Measurements from ENCODE around the gene ACSL6. TPM values are rescaled to one million over a fixed set of nuclear protein-coding genes. Genes with fewer than 3 reads are reported as not detected.

Gene ACSL6
- total RNA-seq, 1 donor from 2014 or later: 0.35 TPM

DNA sequence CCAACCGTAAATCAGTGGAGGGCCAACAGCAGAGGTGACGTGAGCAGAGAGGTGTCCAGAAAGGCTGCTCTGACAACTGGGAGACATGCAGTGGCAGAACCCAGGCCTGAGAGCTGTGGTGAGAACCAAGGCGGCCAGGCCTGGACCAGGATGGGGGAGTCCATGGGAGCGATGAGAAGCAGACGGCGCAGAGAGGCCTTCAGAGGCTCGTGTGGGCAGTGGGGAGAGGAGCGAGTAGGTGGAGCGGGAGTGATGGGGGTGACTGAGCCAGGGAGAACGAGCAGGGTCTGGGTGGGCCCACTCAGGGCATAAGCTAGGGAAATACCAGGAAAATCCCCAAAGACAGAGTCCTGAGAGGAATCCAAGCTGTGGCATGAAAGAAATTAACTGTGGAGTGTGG is 41.1 kb upstream of the ACSL6 start:
- TF ChIP-seq, protein P1, sequence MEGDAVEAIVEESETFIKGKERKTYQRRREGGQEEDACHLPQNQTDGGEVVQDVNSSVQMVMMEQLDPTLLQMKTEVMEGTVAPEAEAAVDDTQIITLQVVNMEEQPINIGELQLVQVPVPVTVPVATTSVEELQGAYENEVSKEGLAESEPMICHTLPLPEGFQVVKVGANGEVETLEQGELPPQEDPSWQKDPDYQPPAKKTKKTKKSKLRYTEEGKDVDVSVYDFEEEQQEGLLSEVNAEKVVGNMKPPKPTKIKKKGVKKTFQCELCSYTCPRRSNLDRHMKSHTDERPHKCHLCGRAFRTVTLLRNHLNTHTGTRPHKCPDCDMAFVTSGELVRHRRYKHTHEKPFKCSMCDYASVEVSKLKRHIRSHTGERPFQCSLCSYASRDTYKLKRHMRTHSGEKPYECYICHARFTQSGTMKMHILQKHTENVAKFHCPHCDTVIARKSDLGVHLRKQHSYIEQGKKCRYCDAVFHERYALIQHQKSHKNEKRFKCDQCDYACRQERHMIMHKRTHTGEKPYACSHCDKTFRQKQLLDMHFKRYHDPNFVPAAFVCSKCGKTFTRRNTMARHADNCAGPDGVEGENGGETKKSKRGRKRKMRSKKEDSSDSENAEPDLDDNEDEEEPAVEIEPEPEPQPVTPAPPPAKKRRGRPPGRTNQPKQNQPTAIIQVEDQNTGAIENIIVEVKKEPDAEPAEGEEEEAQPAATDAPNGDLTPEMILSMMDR (conservative IDR thresholded peaks at IDR 0.05; ENCODE audit: low read depth, low read length): no peak
- DNase-seq (ENCODE audit: low read depth): no peak
- no peak overlapping the region for H3K4me3 ChIP-seq (ENCODE audit: low read depth, low read length)

DNA sequence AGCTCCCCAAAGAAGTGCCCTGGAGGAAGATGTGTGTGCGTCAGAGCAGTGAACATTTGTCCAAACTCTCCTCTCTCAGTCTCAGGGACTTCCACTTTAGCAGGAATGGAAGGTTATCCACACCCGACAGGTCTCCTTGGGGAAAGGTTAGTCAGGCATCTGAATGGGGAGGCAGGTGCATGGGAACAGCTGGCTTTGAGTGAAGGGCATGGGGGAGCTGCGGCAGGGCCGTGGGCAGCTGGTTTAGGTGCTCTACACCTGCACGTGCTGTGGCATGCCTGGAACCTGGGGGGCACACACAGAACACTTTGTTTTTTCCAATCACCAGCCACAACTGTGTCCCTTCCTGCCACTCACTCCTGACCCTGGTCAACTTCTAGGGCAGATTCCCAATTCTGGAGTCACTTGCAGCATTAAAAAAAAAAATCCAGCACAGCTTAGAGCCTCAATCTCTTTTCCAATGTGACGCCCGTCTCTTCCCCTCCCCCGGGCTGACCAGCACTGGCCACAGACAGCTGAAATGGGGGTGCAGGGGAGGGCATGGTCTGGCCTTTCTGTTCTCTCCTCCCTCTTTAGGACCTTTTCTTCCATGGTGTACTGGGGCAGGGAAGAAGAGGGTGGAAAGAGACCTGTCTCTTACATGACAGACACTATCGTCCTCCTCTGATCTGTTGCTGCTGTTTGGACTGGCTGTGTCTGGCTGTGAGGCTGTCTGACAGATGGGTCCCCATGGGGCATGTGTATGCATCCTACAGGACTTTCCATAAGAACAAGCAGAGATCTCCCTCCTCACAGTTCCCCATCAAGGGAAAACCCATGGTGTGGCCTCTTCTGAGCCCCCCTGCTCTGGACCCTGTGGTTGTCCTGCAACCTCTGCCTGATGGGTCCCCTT is 39.4 kb upstream of the ACSL6 start:
- H3K4me3 ChIP-seq (ENCODE audit: low read depth, low read length): no peak overlapping the region
- DNase-seq (ENCODE audit: low read depth): no peak

DNA sequence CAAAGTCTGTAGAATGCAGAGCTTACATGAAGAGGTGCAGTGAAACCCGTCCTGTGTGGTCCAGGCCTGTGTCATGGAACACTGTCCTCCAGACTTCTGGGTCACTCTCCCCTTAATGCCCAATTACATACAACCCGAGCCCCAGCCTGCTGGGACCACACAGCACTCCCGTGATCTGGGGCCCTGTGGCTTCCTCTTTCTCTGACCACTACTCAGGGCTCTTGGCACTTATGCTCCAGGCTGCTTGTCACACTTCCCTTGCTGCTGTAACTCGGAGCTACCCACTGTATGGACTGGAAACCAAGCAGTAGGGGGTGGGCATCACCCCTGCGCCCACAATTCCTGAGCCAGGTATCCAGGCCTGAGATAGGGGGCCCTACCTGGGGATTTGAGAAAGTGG is 38.7 kb upstream of the ACSL6 start:
- no peak overlapping the region for H3K4me3 ChIP-seq (ENCODE audit: low read depth, low read length)
- TF ChIP-seq, protein P1 (conservative IDR thresholded peaks at IDR 0.05; ENCODE audit: low read depth, low read length): no peak
- DNase-seq (ENCODE audit: low read depth): no peak

More for the DNA sequence above, 39.4 kb upstream of the ACSL6 start:
- TF ChIP-seq, protein P1 (conservative IDR thresholded peaks at IDR 0.05; ENCODE audit: low read depth, low read length): no peak

DNA sequence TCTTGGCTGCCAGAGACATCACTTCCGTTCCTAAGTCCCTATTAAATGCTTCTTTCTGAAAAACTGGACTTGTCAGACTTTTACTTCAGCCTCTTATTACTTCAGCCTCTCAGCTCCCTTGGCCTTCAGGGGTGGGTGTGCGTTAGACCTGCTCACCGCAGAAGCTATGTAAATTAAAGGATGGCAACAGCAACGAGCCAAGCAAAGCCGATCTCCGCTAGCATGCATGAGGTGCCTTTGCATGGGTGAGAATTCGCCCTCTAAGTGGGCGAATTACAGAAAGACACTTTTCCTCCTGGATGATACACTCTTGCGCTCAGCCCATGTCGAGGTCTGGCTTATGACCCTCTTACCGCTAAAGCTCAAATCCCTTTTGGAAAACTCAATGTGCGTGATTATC is 38.1 kb upstream of the ACSL6 start:
- no peak overlapping the region for H3K4me3 ChIP-seq (ENCODE audit: low read depth, low read length)
- no peak for DNase-seq (ENCODE audit: low read depth)
- TF ChIP-seq, protein P1 (conservative IDR thresholded peaks at IDR 0.05; ENCODE audit: low read depth, low read length): no peak

DNA sequence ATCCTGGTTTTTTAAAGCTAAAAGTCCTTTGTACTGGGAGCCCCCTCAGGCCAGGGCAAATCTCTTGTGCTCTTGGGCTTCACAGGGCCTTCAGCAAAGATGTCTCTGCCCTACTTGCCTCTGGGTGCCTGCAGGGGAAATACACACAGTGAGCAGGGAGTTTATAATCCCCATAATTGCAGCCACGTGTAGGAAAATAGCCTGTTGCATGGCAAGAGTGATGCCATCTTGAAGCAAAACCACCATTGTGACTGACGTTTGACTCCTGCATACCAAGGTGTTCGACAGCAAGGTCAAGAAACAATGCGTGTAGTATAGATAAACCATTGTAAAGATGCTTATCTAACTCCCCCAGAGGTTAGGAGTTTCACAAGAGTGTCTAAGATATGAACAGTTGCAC is 37.6 kb upstream of the ACSL6 start:
- TF ChIP-seq, protein P1 (conservative IDR thresholded peaks at IDR 0.05; ENCODE audit: low read depth, low read length): no peak
- H3K4me3 ChIP-seq (ENCODE audit: low read depth, low read length): no peak overlapping the region
- DNase-seq (ENCODE audit: low read depth): no peak

DNA sequence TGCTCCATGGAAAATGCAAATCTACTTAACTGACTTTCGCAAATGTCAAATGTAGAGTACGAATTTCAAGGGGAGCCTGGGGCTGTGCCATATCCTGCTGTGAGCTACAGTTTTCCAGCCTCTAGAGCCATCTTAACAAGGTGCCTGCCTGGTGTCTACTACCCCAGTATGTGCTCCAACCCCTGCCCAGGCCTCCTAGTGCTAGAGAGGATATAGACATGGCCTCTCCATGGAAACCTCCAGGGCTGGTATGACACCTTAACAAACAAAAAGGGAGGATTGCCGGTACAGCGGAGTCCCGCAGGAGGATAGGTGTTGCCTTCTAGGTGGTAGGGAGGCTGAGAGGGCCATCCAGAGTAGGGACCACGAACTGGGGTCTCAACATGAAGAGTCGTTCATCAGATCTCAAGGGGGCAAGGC is 35.4 kb upstream of the ACSL6 start:
- no peak overlapping the region for H3K4me3 ChIP-seq (ENCODE audit: low read depth, low read length)
- DNase-seq (ENCODE audit: low read depth): no peak
- TF ChIP-seq, protein P1 (conservative IDR thresholded peaks at IDR 0.05; ENCODE audit: low read depth, low read length): no peak

DNA sequence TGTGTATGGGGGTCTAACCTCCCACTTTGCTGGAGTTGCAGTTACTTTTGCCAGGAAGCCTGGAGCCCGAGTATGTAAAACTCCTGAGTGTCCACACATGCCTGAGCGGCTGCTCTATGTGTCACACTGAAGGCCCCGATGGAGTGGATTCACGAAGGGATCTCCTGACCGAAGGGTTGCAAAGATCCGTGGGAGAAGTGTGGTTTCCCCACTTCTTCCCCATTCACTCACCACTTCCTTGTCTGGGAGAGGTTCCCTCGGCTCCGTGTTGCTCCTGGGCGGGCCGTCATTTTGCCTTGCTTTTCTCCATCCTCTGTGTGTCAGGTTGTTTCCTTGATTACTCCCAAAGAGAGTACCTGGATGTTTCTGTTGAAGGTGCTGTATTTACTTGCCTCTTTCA is 32.7 kb upstream of the ACSL6 start:
- H3K4me3 ChIP-seq (ENCODE audit: low read depth, low read length): no peak overlapping the region
- DNase-seq (ENCODE audit: low read depth): no peak
- TF ChIP-seq, protein P1 (conservative IDR thresholded peaks at IDR 0.05; ENCODE audit: low read depth, low read length): no peak
